Measurements from ENCODE around the gene SRSF12.

DNA sequence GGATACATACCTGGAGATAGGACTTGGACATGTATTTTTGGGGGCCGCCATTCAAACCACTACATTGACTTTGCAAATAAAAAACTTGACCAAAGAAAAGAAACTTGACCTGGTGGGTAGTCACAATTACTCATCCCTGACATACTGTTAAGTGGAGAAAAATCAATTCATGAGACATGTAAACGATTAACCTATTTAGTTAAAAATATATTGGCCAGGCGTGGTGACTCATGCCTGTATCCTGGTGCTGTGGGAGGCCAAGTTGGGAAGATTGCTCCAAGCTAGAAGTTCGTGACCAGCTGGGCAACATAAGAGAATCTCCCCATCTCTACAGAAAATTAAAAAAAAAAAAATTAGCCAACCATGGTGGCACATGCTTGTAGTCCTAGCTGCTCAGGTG is 2.5 kb upstream of the SRSF12 start:
- TF ChIP-seq, protein P1, sequence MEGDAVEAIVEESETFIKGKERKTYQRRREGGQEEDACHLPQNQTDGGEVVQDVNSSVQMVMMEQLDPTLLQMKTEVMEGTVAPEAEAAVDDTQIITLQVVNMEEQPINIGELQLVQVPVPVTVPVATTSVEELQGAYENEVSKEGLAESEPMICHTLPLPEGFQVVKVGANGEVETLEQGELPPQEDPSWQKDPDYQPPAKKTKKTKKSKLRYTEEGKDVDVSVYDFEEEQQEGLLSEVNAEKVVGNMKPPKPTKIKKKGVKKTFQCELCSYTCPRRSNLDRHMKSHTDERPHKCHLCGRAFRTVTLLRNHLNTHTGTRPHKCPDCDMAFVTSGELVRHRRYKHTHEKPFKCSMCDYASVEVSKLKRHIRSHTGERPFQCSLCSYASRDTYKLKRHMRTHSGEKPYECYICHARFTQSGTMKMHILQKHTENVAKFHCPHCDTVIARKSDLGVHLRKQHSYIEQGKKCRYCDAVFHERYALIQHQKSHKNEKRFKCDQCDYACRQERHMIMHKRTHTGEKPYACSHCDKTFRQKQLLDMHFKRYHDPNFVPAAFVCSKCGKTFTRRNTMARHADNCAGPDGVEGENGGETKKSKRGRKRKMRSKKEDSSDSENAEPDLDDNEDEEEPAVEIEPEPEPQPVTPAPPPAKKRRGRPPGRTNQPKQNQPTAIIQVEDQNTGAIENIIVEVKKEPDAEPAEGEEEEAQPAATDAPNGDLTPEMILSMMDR (IDR thresholded peaks at IDR 0.05), result no peak
- TF ChIP-seq EP300 (IDR thresholded peaks at IDR 0.05) (no peak), POLR2A (IDR thresholded peaks at IDR 0.05) (no peak)

Data from suprapubic skin (tissue), 3 donors.